ENCODE measurements around the gene LRRIQ1.

Gene LRRIQ1

DNA sequence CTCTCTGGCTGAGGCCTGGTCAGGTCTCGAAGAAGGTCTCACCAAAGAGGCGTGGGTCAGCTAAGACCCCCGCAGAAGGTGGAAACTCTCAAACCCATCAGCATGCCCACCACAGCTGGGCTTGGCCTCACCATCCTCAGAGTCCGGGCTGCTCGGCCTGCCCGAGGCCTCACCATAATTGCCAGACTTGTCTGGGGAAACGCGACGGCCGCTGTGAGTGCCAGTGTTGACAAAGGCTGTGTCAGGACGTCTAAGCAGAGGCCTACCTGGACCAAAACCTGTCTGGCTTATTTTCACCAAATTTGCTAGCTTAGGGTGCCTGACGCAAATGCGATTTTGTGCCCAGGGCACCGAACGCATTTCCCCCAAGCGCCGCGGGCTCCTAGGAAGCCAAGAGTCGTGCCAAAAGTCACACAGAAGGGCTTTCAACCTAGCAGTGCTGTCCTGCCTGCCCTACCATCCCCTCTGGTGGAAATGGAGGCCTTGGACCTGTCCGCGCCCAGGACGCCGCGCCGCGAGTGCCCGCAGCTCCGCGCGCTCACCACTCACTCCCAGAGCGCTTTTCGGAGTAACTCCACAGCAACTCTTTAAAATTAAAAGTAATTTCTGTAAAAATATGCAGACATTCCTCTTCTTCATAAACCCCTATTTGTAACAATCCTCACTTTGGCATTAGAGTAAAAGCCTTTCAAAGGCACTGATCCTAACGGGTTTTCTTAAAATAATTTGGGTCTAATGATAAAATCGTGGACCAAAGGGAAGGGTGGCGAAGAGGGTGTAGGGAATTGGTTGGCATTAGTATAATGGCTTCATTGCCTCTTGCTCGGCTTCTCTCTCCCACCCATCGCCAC is 242.7 kb downstream of the LRRIQ1 start:
- FAIRE-seq (no peak), DNase-seq (ENCODE audit: extremely low spot score, insufficient read length, low read depth) (no peak)

- DNase-seq (ENCODE audit: extremely low spot score, insufficient read length, low read depth) (no peak), FAIRE-seq (no peak)
Measured at GRCh38 chr12:85279449-85280164, 243.5 kb downstream of the LRRIQ1 start.

GRCh38 chr12:85280165-85280983 is 244.2 kb downstream of the LRRIQ1 start, which contains the start of gene ALX1:
TSS of gene ALX1 (plus strand) at chr12:85280220. CDS start at chr12:85280262, 42 bp downstream.
- no peak for DNase-seq (ENCODE audit: extremely low spot score, insufficient read length, low read depth)
- peak; percentile 12 for FAIRE-seq

- no peak for FAIRE-seq
- DNase-seq (ENCODE audit: extremely low spot score, insufficient read length, low read depth), result no peak
Measured at GRCh38 chr12:85280984-85281630, 245.0 kb downstream of the LRRIQ1 start.

GRCh38 chr12:85281636-85282312 is 245.6 kb downstream of the LRRIQ1 start:
- FAIRE-seq (no peak), DNase-seq (ENCODE audit: extremely low spot score, insufficient read length, low read depth) (no peak)

DNA sequence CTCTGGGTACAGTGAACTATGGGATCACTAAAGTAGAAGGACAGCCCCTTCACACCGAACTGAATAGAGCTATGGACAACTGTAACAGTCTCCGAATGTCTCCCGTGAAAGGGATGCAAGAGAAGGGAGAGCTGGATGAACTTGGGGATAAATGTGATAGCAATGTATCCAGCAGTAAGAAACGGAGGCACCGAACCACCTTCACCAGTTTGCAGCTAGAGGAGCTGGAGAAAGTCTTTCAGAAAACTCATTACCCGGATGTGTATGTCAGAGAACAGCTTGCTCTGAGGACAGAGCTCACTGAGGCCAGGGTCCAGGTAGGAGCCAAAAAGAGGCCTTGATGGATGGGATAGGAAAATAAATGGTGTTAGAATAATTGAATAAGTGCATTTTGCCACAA is 247.4 kb downstream of the LRRIQ1 start:
- FAIRE-seq, result no peak

More for the DNA sequence above, 247.4 kb downstream of the LRRIQ1 start:
- DNase-seq (ENCODE audit: extremely low spot score, insufficient read length, low read depth), result no peak
